Activated CD4-positive, alpha-beta T cell treated with anti-CD3 and anti-CD28 coated beads, Interleukin-2, amount 10 ng/mL, durations not matched to agents 7 days and 5 days (primary cell): ENCODE measurements around the gene IL15RA. TPM values are rescaled to one million over a fixed set of nuclear protein-coding genes. Genes with fewer than 3 reads are reported as not detected.
"Not testable (repeated sequence)": the region's sequence is repeated elsewhere in the genome, so short reads cannot be mapped to it uniquely, and the experiment has no call there.

Source experiments
- CTCF ChIA-PET: fragments of 350-600 bp; sonication (Branson Sonifier 250); formaldehyde crosslinking; loops from one replicate; lab custom pipeline; 2021; ENCODE audit warnings: antibody characterized with exemption; lab: Charles Lee
- POLR2A ChIA-PET: fragments of 350-600 bp; sonication (Branson Sonifier 250); formaldehyde crosslinking; loops from one replicate; lab custom pipeline; 2021; ENCODE audit warnings: antibody characterized with exemption; lab: Charles Lee
- DNase-seq: peaks from one replicate; pipeline ENCODE4 v3.0.0-alpha.2; 2020
- H3K27ac Mint-ChIP-seq: one replicate; pipeline ENCODE4 v1.8.0; 2021; ENCODE audit warnings: mild to moderate bottlenecking, moderate library complexity, mixed read lengths
- H3K27me3 Mint-ChIP-seq: one replicate; pipeline ENCODE4 v1.8.0; 2021; ENCODE audit warnings: mixed read lengths
- H3K36me3 Mint-ChIP-seq: one replicate; pipeline ENCODE4 v1.8.0; 2021; ENCODE audit warnings: low read depth, mixed read lengths
- H3K4me1 Mint-ChIP-seq: one replicate; pipeline ENCODE4 v1.8.0; 2021; ENCODE audit warnings: mixed read lengths
- H3K4me3 Mint-ChIP-seq: one replicate; pipeline ENCODE4 v1.8.0; 2021; ENCODE audit warnings: mild to moderate bottlenecking, moderate library complexity, mixed read lengths
- H3K9me3 Mint-ChIP-seq: one replicate; pipeline ENCODE4 v1.8.0; 2021; ENCODE audit warnings: mixed read lengths
- total RNA-seq, 2 experiments: library from RNA; stranded (reverse); gene quantifications; one replicate each; pipeline ENCODE4 v1.2.3, GENCODE V29; 2021

Gene IL15RA
- total RNA-seq, 2 experiments from 2014 or later: 16.1 to 16.5 TPM

DNA sequence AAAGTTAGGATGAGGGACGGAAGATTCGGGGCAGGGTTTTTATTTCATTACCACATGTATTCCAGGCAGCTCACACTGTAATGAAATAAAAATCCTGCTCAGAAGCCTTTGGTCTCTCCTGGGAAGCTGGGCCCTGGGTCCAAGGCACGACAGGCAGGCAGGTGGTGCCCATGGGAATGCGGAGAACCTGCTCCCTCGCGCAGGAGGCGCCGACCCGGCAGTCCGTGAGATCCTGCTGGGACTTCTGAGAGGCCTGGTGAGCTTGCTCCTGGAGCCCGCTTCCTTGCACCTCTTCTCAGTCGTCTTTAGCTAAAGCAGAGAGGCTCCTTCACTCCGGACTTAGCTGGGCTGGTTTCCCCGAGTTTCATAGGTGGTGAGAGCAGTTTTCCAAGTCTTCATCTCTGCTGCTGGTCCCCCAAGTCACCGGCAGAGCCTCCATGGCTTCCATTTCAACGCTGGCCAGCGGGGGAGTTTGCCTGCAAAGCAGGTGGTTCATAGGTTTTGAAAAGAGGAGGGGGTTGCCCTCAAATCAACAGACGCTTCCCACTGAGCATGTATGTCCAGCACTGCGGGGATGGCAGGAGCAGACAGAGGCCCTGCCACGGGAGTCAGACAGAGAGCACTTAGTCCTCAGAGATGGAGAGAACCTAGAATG, 24.5 kb downstream of the IL15RA start:
- ChIA-PET POLR2A (no interaction called here), CTCF (no interaction called here)
- Mint-ChIP-seq H3K27me3 (no peaks in the 10 kb centered on the region), H3K36me3 (peaks cover 8% of the 10 kb centered on the region), H3K4me3 (no peak overlapping the region), H3K9me3 (no peaks in the 10 kb centered on the region), H3K27ac (peak overlapping the region; percentile 48), H3K4me1 (no peaks in the 10 kb centered on the region)
- no peak for DNase-seq

- no peaks in the 10 kb centered on the region for H3K9me3 Mint-ChIP-seq
- DNase-seq: no peak
- no peaks in the 10 kb centered on the region for H3K27me3 Mint-ChIP-seq
- H3K27ac Mint-ChIP-seq: no peak overlapping the region
- H3K4me3 Mint-ChIP-seq: no peak overlapping the region
- no peaks in the 10 kb centered on the region for H3K4me1 Mint-ChIP-seq
- ChIA-PET POLR2A (no interaction called here), CTCF (no interaction called here)
- peaks cover 5% of the 10 kb centered on the region for H3K36me3 Mint-ChIP-seq
Observed at GRCh38 chr10:5951721-5952407, 25.5 kb downstream of the IL15RA start.

DNA sequence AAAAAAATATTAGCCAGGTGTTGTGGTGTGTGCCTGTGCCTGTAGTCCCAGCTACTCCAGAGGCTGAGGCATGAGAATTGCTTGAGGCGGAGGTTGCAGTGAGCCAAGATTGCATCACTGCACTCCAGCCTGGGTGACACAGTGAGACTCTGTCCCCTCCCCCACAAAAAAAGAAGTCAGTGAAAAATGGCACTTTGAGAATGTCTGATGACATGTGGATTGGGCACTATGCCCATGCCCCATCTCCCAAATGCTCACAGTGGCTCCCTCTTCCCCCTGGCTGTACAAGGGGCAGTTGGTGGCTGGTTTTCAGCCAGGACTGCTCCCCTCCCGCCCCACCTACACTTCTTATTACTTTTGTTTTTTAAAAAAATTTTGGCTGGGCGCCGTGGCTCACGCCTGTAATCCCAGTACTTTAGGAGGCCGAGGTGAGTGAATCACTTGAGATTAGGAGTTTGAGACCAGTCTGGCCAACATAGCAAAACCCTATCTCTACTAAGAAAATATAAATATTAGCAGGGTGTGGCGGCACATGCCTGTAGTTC, 26.1 kb downstream of the IL15RA start:
- POLR2A ChIA-PET: no interaction called here
- peaks cover 4% of the 10 kb centered on the region for H3K36me3 Mint-ChIP-seq

DNA sequence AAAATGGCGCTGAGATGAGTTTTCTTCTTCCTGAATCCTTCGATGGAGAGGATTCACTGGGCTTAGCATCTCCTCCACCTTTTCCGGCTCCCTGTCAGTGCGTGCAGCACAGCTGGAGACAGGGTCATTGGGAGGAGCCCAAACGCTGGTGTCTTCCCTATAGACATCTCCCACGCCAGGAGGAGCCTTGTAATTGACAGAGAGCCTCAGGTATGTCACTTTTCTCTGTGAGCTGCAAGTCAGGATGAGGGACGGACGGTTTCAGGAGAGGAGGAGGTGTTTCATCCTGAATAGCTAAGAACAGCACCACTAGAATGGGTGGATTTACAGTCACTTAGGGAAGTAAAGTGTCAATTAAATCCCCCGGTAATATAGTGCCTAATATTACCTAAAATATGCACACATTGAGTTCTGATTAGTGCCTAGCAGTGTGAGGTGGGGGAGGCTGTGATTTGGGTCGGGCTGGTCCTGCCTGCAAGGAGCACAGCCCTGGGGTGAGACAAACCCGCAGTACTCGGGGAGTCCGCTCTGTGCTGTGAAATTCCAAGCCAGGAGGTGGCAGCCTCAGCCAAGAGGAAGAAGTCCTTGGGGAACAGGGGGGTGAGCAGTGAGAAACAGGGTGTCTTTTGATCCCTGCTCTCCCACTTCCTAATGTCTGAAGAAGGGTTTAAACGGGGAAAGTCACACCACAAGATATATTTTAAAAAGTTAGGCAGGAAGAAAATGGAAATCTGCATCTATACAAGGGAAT, 28.2 kb downstream of the IL15RA start:
- peak; percentile 15 for DNase-seq
- H3K36me3 Mint-ChIP-seq: no peaks in the 10 kb centered on the region
- H3K27ac Mint-ChIP-seq: no peak overlapping the region
- ChIA-PET CTCF (no interaction called here), POLR2A (no interaction called here)
- no peaks in the 10 kb centered on the region for H3K9me3 Mint-ChIP-seq
- H3K27me3 Mint-ChIP-seq: no peaks in the 10 kb centered on the region
- no peak overlapping the region for H3K4me3 Mint-ChIP-seq
- H3K4me1 Mint-ChIP-seq: peaks cover 9% of the 10 kb centered on the region

More for the DNA sequence above, 26.1 kb downstream of the IL15RA start:
- Mint-ChIP-seq H3K9me3 (no peaks in the 10 kb centered on the region), H3K4me3 (no peak overlapping the region), H3K27ac (no peak overlapping the region), H3K4me1 (peaks cover under 1% of the 10 kb centered on the region), H3K27me3 (no peaks in the 10 kb centered on the region)
- no peak for DNase-seq
- CTCF ChIA-PET: no interaction called here

GRCh38 chr10:5948208-5948585, 29.1 kb downstream of the IL15RA start:
- ChIA-PET POLR2A (no interaction called here), CTCF (interaction anchor here (0.7 to 1.4 kb wide), 2 partner anchors 24 to 35 kb away, joined by 3 to 4 read pairs; no protein-coding TSS in a partner anchor)
- no peaks in the 10 kb centered on the region for H3K36me3 Mint-ChIP-seq
- peaks cover 9% of the 10 kb centered on the region for H3K4me1 Mint-ChIP-seq
- H3K27ac Mint-ChIP-seq: no peak overlapping the region
- no peak overlapping the region for H3K4me3 Mint-ChIP-seq
- H3K9me3 Mint-ChIP-seq: no peaks in the 10 kb centered on the region
- H3K27me3 Mint-ChIP-seq: no peaks in the 10 kb centered on the region
- DNase-seq: no peak

DNA sequence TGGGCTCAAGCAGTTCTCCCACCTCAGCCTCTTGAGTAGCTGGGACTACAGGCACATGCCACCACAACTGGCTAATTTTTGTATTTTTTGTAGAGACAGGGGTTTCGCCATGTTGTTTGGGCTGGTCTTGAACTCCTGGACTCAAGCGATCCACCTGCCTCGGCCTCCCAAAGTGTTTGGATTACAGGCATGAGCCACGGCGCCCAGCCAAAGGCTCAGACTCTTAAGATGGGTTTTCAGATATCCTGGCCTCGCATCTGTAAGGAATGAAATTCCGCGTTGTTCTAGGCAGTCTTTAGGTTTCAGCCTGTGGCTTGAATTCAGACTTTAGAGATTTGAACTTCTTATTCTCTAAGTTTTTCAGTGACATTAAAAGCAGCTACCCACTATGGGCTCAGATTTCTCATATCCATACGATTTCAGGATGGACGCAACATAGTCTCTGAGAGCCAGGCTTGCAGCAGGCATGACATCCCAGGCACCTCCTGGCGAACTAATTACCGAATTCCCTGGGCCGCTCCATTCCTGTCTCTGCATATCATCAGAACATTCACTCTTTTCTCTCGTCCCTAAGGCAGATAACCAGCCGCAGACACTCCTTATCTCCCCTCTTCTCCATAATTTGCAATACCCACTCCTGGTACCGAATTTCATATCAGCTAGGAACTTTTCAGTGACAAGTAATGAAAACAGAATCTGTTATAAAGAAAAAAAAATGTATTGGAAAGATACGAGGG, 29.7 kb downstream of the IL15RA start:
- POLR2A ChIA-PET: no interaction called here
- H3K4me1 Mint-ChIP-seq: peaks cover 9% of the 10 kb centered on the region
- no peaks in the 10 kb centered on the region for H3K27me3 Mint-ChIP-seq
- no peaks in the 10 kb centered on the region for H3K9me3 Mint-ChIP-seq
- no peak overlapping the region for H3K4me3 Mint-ChIP-seq
- H3K36me3 Mint-ChIP-seq: no peaks in the 10 kb centered on the region
- H3K27ac Mint-ChIP-seq: no peak overlapping the region
- DNase-seq: no peak
- CTCF ChIA-PET: interaction anchor here (0.7 to 1.4 kb wide), 2 partner anchors 24 to 36 kb away, joined by 3 to 4 read pairs; no protein-coding TSS in a partner anchor

GRCh38 chr10:5946786-5947185, 30.6 kb downstream of the IL15RA start:
- H3K36me3 Mint-ChIP-seq: no peaks in the 10 kb centered on the region
- H3K27ac Mint-ChIP-seq: no peak overlapping the region
- H3K27me3 Mint-ChIP-seq: no peaks in the 10 kb centered on the region
- DNase-seq: no peak
- POLR2A ChIA-PET: no interaction called here
- H3K4me3 Mint-ChIP-seq: no peak overlapping the region
- H3K4me1 Mint-ChIP-seq: peaks cover 9% of the 10 kb centered on the region
- H3K9me3 Mint-ChIP-seq: no peaks in the 10 kb centered on the region
- CTCF ChIA-PET: interaction anchor here (0.6 kb wide), 1 partner anchor 137 kb away, joined by 3 read pairs; no protein-coding TSS in a partner anchor

- POLR2A ChIA-PET, CTCF ChIA-PET, H3K27ac Mint-ChIP-seq, H3K9me3 Mint-ChIP-seq, H3K36me3 Mint-ChIP-seq, H3K27me3 Mint-ChIP-seq, H3K4me3 Mint-ChIP-seq, H3K4me1 Mint-ChIP-seq, DNase-seq: not testable (repeated sequence)
Observed at GRCh38 chr10:5946419-5946775, 30.9 kb downstream of the IL15RA start.

GRCh38 chr10:5945561-5946418, 31.6 kb downstream of the IL15RA start:
- Mint-ChIP-seq H3K4me1 (peaks cover 9% of the 10 kb centered on the region), H3K4me3 (no peak overlapping the region), H3K27ac (peak overlapping the region; percentile 42), H3K27me3 (no peaks in the 10 kb centered on the region), H3K36me3 (no peaks in the 10 kb centered on the region), H3K9me3 (no peaks in the 10 kb centered on the region)
- ChIA-PET POLR2A (no interaction called here), CTCF (interaction anchor here (0.6 kb wide), 1 partner anchor 32 kb away, joined by 3 read pairs; no protein-coding TSS in a partner anchor)
- DNase-seq: no peak

DNA sequence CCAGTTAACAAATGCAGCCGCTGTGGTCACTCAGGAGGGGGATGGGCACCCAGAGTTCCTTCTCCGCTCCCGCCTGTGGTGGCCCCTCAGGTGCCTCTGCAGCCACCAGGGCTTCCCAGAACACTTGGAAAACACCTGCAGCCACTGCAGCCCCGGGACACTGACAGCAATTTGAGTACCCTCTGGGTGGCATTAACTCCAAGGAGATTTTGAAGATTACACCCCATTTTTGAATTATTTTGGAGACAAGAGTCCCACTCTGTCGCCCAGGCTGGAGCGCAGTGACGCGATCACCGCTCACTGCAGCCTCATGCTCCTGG, 32.2 kb downstream of the IL15RA start:
- CTCF ChIA-PET: interaction anchor here (0.6 kb wide), 1 partner anchor 32 kb away, joined by 3 read pairs; no protein-coding TSS in a partner anchor
- H3K27ac Mint-ChIP-seq: no peak overlapping the region
- POLR2A ChIA-PET: no interaction called here

GRCh38 chr10:5944389-5945189, 32.8 kb downstream of the IL15RA start:
- Mint-ChIP-seq H3K4me3 (no peak overlapping the region), H3K4me1 (peaks cover 9% of the 10 kb centered on the region), H3K36me3 (no peaks in the 10 kb centered on the region), H3K27ac (no peak overlapping the region), H3K27me3 (no peaks in the 10 kb centered on the region), H3K9me3 (no peaks in the 10 kb centered on the region)
- no peak for DNase-seq
- ChIA-PET CTCF (interaction anchor here (1.5 kb wide), 1 partner anchor 11 kb away, joined by 3 read pairs; no protein-coding TSS in a partner anchor), POLR2A (no interaction called here)

More for the DNA sequence above, 32.2 kb downstream of the IL15RA start:
- no peak overlapping the region for H3K4me3 Mint-ChIP-seq
- H3K36me3 Mint-ChIP-seq: no peaks in the 10 kb centered on the region
- no peaks in the 10 kb centered on the region for H3K9me3 Mint-ChIP-seq
- DNase-seq: no peak
- H3K4me1 Mint-ChIP-seq: peaks cover 9% of the 10 kb centered on the region
- H3K27me3 Mint-ChIP-seq: no peaks in the 10 kb centered on the region
